Stimulated activated CD4-positive, alpha-beta T cell treated with anti-CD3 and anti-CD28 coated beads, Interleukin-2, amount 100 ng/mL, for 24 hours (primary cell): ENCODE data around the gene DHRS9.
"Not testable (repeated sequence)": the region's sequence is repeated elsewhere in the genome, so short reads cannot be mapped to it uniquely, and the experiment has no call there.

Experiments
- DNase-seq, 2 donors: peaks; one replicate each; pipeline ENCODE4 v3.0.0-alpha.2; 2020

Gene DHRS9

DNA sequence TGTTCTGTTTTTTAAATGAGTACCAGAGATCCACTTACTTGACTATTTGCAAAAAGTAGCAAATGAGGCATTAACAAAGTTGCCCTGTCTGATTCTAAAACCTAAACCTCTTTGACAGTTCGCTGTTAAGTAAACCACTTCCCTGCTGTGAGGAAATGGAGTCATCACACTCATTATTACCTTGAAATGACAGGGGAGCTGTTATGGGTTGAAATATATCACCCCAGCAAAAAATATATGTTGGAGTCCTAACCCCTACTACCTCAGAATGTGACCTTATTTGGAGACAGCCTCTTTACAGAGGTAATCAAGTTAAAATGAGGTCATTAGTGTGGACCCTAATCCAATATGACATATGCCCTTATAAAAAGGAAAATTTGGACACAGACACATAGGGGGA is 36.1 kb downstream of the DHRS9 start:
- no peak for DNase-seq

DNA sequence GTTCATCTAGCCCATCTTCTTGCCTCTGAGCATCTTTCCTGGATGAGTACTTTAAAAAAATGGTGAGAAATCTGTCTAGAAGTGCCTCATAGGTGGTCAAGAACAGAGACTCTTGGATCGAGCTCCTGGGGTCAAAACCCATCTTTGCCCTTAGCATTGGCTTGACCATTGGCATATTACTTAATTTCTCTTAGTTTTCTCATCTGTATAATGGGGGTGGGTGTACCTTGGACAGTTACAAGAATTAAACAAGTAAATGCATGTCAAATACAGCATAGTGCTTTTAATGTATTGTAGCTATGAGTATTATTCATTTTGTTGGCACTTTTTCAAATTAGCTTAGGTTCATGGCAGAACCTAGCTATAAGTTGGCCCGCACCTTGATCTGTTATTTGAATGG is 36.8 kb downstream of the DHRS9 start:
- DNase-seq = no peak

DNA sequence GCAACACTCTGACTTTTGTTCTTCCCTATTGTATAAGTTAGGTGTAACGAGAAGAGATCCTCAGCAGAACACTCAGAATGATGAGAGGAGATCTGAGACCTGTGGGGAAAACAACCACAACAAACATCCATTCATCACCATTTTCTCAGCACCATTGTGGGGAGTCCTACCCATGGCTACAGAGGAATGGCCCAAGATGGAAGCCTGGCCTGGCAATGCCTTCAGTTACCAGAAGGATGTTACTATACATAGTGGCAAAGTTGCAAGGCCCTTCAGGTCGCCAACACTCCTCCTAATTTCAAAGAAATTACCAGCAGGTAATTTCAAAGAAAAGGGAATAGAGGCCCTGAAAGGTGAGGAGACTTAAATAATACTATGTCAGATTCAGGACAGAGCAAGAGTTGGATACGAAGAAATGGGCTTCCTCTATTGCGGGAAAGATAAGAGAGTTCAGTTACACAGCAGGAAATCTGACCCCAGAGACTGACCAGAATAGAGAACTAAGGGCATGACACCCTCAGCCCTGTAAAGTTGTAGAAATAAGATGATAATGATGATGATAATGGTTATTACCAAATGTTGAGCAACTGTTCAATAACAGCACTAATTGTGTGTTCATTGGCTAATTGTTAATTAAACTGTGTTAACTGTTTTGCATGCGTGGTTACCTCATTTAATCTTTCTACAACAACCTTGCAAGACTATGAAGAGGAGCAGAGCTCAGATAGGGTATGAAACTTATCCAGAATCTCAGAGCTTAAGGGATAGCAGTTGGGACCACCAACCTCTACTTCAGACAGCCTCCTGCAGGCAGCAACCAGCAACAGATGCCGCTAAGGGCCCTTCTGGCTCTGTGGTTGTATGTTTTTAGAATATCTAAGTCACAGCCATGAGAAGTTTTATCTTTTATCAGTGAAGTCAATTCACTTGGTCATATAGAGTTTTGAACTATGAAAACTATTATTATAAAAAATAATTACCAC is 37.5 kb downstream of the DHRS9 start:
- no peak for DNase-seq

DNA sequence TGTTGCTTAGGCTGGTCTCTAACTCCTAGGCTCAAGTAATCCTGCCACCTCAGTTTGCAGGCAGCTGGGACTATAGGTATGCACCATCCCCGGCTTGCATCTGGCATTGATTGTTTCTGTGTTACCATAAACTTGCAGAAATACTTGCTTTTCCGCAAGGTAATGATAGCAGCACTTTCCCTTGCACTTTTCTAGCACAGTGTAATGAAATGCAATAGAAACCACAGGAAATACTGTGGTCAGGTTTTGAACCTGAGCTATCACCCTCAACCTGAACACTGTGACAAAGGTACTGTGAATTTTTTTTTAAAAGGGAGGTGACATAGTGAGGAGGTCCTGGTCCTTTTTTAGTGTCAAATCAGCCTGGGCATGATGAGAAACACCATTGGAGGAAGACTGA is 38.3 kb downstream of the DHRS9 start:
- no peak for DNase-seq

DNA sequence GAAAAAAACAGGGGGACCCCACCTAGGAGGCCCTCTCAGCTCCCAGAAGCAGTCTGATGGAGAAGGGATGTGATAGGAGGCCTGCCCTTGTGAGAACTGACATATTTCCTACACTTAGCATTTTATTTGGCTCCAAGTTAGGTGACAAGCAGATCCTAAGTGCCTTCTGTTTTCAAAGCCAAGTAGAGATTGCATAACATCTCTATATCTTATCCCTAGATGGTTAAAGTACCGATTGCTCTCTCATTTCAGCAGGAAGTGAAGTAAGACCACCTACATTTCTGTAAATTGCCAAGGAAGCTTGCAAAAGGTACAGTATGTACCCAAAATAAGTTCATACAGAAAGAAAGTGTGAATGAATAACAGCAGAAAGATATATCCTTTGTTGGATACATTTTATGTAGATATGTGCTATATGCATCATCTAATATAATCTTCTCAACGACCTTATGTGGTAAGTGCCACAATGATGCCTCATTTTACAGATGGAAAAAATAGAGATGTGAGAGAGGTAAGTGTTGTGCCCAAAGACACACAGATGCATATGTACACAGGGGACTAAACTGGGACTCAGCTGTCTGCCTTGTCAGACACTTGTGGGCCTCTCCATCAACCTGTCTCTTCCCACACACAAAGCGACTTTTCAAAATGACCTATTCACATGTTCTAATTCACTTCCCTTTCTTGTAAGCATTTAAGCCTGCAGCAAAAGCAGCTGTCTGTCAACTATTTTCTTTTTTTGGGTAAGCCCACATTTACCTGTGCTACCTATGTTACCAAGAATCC is 38.9 kb downstream of the DHRS9 start:
- DNase-seq = no peak

DNA sequence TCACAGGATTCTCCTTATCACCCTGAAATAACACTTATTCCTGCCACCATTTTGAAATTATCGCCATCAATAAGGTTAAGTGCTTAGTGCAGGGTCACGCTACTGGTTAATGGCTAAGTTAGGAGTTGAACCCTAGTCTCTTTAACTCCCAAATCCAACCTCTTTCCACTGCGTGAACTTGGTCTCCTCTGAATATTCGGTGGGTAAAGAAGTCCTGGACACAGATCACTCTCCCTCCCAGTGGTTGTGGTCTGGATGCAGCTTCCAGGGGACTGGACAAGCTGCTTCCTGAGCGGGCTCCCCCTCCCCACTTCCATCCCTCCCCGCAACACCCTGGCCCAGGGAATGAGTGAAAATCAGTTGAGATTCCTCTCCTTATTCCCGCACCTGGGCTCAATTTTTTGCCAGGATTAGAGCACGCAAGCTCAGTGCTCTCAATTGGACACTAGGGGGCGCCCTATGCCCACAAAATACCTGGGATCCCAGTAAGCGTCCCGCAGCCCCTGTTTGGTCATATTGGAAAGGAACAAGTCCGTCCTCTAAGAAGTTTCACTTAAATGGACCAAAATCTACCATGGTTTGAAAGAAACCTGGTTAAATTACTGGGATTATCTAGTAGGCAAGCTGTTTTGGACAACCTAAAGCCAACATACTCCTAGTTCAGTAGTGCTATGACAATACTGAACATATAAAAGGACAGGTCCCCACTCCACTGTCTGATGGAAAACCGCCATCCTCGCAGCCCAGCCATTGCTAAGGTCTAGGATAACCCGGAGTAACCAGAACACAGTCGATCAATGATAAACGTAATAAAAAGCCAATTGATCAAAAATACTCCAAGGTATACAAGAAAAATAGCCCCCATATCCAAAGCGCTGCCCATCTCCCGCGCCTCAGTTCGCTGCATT is 40.4 kb downstream of the DHRS9 start:
- DNase-seq = peak; percentile 75 to 79

DNA sequence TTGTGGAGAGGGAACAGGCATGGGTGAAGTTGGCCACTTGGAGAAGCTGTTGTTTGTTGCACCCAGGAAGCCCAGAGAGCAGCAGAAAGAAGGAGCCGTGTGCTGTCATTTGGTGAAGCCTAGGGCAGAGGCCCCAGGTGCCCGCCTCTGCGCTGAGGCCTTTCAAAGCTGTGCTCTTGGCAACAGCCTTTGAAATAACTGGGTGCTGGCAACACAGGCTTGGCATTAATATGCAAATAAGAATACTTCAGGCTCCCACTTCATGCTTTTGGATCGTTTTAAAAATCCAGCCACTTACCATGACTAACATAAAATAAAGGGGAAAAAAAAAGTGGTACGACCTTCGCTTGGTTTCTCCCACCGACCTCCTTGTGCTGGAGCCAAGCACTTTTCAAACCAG is 41.1 kb downstream of the DHRS9 start:
- no peak for DNase-seq

DNA sequence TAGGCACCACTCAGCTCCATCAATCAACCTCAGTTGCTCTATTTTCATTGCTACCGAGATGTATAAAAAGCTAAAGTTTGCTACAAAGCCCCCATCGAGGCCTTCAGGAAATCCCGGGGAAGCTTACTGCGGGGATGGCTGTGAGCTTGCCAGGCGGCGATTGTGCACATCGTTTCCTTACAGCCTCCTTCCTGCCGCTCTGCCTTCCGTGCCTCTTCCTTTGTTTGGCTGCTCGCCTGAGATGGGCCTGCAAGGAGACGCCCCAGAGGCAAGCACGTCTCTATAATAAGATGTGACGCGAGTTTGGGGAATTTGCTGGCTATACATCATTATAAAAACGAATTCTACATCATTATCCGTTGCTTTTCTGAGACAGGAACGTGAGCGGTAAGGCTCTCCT is 41.6 kb downstream of the DHRS9 start:
- no peak for DNase-seq

DNA sequence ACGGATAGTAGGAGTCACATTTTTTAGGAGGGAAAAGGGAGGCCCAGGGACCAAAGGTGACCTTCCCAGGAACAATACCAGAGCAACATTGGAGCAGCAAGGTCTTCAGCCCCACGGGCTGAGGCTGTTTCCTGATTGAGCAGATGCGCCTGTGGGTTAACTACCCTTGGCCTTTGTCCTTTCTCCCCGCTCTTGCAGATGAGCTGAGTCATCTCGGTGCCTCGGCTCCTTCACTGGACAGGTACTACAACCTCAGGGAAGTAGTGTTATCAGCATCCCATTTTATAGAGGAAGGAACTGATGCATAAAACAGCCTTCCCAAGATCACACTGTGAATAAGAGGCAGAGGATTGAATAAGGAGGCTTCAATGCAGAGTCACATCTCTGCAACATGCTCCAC is 43.5 kb downstream of the DHRS9 start:
- no peak for DNase-seq

DNA sequence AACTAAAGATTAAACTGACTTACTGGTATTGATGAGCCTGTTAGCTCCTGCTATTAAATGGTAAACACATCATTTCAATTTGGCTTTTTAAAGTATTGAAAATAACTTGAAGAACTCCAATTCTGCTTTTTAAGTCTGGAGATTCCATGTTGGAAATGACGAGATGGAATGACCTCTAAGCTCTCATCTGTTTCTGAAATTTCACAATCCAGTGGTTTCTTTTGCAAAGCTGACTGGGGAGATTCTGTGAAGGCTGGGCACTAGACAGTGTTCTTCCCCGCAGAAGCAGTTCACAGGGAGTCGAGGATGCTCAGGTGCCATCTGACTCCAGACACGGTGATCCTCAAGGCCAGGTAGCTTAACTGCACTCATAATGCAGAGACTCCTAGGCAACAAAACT is 44.7 kb downstream of the DHRS9 start:
- no peak for DNase-seq

DNA sequence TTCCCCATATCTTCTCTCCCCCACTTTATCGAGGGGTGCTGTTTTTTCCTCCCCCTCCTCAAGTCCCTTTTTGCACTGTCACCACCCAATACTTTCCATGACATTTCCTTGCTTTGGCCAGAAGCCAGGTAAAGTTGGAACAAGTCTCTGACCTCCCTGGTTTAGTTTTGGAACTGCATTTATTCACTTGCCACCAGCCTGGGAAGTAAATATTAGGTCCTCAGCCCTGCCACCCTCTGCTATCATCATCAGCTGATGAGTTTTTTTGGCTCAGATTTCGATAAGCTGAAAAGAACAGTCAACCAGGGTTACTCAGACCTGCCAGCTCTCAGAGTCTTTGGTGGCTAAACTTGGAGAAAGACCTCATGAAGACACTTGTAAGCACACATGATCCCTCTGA is 47.0 kb downstream of the DHRS9 start:
- no peak for DNase-seq

DNA sequence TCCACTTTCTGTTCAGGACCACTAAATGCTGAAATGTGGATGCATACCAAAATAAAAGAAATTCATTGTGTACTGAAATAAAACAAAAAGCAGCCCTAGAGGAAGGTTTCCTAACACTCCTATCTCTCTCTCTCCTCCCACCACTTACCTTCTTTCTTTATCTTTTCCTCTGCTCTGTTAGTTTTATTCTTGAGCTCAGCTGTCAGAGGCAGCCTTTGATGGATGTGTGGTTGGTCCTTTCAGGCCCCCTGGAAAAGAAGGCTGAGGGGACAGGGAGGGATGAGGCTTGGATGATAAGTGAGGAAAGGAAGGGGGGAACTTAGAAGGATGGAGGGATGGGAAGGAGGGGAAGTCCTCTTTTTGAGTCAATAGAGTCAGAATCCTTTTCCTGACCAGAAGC is 47.6 kb downstream of the DHRS9 start:
- no peak for DNase-seq

DNA sequence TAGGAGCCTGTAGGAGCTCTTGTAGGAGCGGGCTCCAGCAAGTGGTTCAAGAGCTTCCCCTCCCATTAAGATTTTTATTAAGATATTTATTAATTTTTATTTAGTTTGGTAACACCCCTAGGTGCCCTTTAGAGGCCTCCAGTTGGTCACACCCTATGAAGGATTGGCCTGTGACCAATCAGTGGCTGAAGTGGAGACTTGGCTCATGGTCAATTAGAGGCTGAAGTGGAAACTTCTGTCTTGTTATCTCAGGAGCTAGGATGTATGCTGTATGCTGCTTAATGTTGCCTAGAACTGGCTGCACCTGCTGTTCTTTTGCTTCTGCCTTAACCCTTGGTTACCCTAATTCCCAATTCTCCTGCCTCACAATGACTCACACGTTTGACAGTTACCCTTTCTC is 48.7 kb downstream of the DHRS9 start:
- DNase-seq = no peak

DNA sequence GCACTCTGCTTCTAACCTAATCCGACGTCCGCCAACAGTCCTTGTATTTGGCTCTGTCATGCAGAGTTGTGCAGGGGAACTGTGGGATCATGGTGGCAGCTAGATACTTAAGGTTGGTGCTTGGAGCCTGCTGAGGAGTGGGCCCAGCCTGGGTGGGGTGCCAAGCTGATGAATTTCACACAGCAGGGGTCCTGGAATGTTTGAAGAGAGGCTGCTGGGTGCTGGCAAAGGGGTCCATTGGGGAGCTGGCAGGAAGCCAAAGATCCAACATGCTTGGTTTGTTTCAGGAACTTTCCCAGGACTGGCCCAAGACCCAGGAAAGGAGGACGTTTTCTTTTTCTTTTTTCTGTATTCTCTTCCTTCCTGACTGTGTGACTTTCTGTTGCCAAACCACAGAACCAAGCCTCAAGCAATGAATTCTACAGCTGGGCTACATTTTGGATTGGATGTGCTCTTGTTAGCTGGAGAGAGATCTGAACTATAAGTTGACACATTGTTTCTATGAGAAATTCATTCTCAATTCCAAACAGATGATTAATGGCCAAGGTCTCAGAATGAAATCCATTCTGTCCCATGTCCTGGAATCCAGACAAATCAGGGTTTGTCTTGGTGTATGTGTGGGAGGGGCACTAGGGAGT is 49.9 kb downstream of the DHRS9 start:
- no peak for DNase-seq

DNA sequence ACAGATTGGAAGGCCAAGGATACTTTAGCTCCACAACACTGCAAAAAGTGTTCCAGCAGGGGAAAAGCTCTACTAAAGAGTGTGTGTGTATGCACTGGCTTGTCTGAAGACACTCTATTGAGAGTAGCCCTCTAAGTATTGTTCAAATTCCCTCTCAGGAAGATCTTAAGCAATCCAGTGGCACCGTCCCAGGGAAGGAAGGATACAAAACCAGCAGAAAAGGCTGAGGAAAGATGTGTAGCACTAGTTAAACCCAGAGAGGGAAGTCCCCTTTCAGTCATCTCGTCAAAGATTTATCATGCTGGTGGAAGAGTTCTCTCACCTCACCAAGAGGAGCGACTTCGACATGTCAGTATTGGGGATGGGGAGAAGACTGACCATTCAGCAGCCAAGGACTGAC is 50.5 kb downstream of the DHRS9 start:
- no peak for DNase-seq

DNA sequence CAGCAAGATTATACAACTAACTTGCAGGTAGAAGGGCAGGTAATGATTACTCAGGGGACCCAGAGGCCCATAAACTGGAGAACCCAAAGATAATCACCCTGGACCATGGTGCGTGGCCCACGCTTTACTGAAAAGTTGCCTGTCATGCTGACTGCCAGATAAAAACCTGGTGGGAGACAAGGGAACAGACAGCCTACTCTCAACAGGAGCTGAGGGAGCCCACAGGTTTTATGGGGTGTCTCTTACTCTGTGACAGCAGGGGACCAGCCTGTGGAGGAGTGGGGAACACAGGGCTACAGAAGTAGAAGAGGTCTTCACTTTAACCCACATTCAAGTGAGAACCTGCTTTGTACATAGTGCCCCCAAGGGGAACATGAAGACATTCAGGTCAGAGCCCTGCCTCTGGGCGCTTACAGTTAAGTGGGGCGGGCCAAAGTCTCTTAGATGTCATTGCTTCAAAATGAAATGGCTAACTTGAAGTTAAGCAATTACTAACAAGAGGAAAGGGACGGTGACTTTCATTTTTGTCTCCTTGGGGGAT is 60.4 kb downstream of the DHRS9 start:
- DNase-seq = no peak

DNA sequence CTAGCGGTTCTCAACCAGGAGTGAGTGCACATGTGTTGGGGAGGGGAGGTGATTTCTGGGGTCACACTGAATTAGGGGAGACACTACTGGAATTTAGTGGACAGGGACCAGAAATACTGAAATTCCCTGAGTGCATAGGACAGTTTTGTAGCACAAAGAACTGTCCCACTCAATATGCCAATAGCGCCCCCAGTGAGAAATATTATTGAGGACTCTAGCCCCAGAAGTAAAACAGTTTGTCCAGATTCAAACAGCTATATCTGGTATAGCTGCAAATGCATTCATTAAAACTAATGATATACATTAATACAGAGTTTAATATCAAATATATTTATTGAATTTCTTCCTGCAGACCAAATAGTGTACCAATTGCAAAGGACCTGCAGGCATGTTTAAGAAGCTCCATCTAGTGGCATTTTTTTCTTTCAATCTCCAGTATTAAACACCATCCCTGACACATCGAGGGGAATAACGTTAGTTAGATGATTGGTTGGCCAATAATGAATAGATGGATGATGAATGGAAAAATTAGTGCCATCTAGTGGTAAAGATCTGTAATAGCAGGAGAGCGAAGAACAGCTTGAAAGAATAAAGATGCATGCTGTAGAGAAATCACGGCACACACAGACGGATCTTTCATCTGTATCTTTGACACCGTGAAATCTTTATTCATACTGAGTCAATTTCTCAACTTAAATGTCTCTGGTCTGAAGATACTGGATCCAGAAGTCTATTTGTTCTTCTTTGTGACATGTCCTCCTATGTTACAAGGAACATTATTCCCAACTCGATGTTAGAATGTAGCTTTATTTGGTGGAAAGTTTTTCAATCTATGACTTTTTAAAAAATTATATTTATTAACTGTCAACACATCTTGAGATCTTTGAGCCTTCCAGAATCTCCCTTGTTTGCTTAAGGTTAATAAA is 62.5 kb downstream of the DHRS9 start:
- DNase-seq = no peak

DNA sequence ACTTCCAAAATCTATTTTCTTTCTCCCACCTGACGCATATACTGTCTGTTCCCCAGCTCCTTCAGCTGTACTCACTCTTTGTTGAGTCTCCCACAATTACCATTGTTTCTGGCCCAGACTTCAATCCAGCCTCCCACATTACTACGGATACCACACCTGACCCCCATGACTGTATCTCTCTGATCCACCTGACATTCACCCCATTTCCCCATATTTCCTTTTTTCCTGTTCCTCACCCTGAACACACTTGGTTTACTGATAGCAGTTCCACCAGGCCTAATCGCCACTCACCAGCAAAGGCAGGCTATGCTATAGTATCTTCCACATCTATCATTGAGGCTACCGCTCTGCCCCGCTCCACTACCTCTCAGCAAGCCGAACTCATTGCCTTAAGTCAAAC is 64.9 kb downstream of the DHRS9 start:
- not testable (repeated sequence) for DNase-seq

DNA sequence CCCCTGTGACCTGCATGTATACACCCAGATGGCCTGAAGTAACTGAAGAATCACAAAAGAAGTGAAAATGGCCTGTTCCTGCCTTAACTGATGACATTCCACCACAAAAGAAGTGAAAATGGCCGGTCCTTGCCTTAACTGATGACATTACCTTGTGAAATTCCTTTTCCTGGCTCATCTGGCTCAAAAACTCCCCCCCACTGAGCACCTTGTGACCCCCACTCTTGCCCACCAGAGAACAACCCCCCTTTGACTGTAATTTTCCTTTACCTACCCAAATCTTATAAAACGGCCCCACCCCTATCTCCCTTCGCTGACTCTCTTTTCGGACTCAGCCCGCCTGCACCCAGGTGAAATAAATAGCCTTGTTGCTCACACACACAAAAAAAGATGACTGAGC is 67.1 kb downstream of the DHRS9 start:
- DNase-seq = not testable (repeated sequence)

DNA sequence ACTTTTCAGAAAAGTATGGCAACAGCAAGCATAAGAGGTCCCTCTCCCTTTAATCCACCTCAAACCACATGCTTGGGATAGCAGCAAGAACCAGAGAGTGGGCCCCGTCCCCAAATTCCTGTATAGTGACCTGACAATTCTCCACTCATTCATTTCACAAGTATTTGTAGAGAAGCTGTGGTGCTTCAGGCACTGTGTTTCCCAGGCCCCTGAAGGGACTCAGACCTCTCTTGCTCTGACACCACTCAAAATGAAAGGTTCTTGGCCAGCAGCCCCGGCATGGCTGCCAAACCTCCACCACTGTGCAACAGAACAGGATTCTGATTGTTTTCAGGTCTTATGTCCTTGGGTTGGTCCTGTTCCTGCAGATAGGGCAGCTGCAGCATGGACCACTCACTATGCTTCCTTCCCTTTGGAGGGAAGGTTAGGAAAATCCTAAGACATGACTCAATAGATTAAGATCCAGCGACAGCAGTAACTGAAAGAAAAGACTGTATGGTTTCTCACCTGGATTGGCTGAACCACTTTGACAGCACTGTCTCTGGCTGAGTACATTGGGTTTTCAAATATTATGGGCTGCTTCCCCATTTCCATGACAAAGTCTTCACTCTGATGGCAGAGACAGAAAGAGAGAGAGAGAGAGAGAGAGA is 67.6 kb downstream of the DHRS9 start:
- no peak for DNase-seq

DNA sequence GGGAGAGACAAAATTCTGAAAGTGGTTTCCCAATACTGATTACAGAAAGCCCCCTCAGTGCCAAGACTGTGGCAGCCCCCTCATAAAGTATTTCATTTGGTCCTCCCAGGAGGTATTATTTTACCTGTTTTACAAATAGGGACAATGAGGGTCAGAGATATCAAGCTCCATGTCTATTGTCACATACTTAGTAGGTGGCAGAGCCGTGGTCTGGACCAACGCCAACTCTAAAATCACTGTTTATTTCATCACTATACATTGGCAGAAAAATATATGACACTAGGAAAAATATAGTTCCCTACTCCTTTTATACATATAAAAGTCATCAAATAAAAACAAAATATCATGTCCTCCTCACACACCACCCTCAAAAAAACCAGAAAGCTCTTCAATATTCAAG is 68.6 kb downstream of the DHRS9 start:
- DNase-seq = no peak
